DND-41 (cell line): Measurements from ENCODE around the gene TBC1D32.

ENCODE experiments used
- CTCF ChIP-seq: IDR thresholded peaks from 2 replicates; pipeline ENCODE4 v1.5.1; 2012; ENCODE audit warnings: borderline replicate concordance, low read length, moderate library complexity, mild to moderate bottlenecking; ENCODE audit not compliant: poor library complexity, severe bottlenecking; ENCODE audit errors: extremely low read depth
- EZH2 ChIP-seq: IDR thresholded peaks from 3 replicates; pipeline ENCODE4 v1.6.1; 2012; ENCODE audit warnings: borderline replicate concordance, low read depth, mild to moderate bottlenecking, moderate library complexity, low read length, inconsistent platforms; ENCODE audit not compliant: severe bottlenecking

- TF ChIP-seq EZH2 = no peak
- no peak for TF ChIP-seq CTCF
These were observed 247.4 kb downstream of the TBC1D32 start for GRCh38 chr6:121086876-121087275.
